Measurements from ENCODE around the gene FAM50B.
"Not testable (repeated sequence)": the region's sequence is repeated elsewhere in the genome, so short reads cannot be mapped to it uniquely, and the experiment has no call there.

FAM50B gene

DNA sequence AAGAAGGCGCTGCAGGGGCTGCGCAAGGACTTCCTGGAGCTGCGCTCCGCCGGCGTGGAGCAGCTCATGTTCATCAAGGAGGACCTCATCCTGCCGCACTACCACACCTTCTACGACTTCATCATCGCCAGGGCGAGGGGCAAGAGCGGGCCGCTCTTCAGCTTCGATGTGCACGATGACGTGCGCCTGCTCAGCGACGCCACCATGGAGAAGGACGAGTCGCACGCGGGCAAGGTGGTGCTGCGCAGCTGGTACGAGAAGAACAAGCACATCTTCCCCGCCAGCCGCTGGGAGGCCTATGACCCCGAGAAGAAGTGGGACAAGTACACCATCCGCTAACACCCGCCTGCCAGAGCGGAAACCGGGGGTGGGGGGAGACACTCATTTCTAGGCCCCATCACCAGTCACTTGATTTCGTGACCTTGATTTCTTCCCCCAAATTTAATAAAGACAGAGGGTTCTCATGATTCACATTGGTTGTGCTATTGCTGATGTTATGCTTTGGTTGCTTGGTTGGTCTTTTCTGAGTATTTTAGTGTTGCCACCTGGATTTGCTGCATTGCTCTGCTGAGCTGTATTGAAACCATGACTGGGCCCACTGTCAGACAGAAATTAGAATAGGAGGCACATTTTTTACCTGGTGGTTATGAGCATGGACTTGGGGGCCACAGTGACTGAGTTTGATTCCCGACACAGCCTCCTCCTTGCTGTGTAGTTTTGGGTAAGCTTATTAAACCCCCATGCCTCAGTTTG is 1.5 kb downstream of the FAM50B start:
- peak; percentile 39 to 44 for DNase-seq

DNA sequence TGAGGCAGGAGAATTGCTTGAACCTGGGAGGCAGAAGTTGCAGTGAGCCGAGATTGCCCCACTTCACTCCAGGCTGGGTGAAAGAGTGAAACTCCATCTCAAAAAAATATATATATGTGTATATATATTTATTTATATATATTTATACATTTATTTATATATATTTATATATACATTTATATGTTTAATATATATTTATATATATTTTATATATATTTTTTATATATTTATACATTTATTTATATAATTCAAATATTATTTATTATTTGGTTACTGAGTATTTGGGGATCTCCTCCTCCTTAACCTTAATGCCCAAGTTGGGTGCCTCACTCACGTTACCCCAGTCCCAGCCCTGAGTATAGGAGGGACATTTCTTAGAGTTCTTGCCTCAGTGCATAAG is 2.7 kb downstream of the FAM50B start:
- DNase-seq: no peak

DNA sequence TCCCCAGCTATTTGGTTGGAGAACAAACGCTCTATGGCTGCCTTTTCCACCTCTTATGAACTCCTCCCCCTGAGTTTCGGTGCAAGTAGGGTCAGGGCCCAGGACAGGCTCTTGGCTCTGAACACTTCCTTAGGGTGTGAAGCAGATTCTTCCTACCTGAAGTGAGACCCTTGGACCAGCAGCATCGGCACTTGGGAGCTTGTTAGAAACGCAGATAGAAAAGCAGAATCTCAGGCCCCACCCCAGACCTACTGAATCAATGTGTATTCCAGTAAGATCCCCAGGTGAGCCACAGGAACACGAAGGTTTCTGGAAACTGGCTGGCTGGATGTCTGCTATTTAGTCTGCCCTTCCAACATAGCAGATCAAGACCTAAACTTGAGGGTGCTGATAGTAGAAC is 3.2 kb downstream of the FAM50B start:
- no peak for DNase-seq

DNA sequence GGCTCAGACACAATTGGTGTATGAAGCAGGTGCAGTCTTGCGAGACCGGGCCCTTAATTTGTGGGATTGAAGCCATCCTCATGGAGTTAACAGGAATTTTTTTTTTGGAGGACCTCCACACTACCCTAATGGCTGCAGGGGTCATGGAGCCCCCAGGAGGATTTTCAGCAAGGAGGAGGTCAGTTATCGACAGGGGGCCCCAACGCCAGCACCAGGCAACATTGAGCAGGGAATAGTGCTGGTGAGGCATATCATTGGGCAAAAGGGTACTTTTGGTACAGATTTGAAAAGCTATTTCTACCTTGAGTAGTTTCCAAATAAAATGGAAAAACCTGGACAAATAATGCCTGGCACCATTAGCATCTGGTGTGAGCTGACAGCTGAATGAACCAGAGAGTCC is 6.7 kb downstream of the FAM50B start:
- DNase-seq: no peak

DNA sequence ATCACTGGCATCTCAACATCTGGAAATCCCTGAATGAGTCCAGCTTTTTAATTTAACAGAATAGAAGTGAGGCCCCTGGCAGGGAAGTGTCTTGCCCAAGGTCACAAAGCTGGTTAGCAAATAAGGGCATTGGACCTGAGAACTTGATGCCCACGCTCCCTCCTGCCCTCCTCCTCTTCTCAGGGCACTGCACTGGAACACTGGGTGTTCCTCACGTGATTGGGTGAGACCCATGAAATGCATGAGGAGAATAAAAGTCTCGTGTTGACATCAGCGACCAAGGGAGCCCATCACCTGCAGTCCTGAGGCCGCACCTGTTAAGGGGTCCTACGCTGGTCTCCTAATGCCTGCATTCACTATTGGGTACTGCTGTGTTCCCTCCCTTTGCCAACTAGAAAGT is 7.4 kb downstream of the FAM50B start:
- DNase-seq: no peak

DNA sequence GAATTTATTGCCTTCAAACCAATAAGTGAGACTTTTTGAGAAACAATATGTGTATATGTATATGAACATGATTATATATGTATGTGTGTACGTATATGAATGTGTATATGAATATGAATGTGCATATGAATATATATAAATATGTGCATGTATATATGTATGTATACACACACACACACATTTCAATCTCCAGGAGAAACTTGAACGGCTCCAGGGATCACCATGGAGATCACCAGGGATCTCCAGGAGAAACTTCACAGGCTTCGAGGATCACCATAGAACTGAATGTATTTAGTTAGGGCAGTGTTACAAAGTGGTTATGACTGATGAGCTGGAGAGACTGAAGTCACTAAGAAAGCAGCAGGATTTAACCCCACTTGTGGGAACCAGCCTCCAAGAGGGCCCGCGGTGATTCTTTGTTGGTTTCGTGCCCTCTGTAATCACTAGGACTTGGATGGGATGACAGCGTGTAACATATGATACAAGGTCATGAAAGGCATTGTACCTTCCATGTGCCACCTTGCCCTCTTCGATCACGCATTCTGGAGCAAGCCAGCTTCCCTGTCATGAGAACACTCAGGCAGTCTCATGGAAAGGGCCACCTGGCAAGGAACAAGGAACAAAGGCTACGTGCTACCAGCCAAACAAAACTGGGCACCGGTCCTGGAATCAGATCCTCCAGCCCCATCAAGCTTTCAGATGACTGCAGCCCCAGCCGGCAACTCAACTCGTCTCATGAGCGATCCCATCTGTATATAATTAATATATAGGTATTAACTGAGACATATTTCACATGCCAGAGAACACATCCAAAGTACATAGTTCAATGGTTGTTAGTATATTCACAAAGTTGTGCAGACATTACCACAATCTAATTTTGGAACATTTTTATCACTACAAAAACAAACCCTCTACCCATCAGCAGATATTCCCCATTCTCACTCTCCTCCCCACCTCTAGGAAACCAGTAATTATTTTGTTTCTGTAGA is 8.6 kb downstream of the FAM50B start:
- DNase-seq: no peak

DNA sequence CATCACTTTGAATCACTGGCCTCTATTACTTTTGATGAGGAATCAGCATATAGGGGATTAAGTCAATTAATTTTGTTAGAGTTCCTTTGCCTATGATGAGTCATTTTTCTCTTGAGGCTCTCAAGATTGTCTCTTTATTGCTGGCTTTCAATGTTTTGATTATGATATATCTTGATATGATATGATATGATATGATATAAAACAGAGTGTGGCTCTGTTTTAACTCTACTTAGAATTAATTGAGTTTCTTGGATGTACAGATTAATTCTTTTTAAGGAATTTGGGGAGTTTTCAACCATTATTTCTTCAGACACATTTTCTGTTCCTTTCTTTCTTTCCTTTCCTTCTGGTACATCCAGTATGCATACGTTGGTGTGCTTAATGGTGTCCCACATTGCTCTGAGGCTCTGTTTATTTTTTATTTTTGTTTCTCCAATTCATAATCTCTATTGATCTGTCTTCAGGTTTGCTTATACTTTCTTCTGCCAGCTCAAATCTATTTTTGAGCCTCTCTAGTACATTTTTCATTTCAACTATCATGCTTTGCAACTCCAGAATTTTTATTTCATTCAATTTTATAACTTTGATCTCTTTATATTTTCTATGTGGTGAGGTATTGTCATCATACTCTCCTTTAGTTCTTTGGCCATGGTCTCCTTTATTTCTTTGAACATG is 10.8 kb downstream of the FAM50B start:
- no peak for DNase-seq

DNA sequence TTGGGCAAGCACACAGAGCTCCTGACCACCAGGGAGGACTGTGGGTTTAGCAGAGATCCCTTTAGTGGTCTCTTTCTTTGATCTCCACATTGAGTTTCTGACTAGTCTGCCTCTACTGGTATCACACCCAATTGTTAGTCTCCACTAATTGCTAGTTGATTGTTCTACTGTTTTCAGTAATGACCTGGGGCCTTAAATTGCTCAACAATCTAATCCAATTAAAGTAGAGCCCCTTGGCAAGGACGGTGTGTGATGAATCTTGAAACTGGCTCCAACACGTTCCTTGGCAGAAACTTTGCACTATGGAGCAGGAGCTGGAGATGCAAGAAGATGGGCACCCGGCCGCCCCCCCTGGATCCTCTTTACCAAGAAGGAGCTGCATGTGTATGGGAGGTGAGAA is 12.3 kb downstream of the FAM50B start:
- DNase-seq: no peak

DNA sequence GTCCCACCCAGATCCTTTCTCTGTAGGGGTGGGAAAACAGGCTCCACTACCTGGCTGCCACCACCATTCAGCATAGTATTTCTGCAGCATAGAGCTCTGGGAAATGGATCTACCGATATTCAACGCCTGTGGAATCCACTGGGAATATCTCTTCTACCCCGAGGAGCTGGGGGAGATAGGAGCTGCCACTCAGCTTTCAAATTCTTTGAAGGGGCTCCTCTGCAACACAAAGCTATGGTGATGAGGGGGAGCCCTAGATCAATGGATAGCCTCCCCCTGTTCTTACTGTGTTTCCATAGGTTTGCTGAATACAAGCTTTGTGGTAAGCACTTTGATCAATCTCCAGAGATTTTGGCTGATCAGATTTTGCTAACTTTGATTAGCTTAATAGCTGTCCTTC is 12.9 kb downstream of the FAM50B start:
- DNase-seq: no peak

DNA sequence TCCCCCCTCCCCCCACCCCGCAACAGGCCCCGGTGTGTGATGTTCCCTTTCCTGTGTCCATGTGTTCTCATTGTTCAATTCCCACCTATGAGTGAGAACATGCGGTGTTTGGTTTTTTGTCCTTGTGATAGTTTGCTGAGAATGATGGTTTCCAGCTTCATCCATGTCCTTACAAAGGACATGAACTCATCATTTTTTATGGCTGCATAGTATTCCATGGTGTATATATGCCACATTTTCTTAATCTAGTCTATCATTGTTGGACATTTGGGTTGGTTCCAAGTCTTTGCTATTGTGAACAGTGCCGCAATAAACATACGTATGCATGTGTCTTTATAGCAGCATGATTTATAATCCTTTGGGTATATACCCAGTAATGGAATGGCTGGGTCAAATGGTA is 14.1 kb downstream of the FAM50B start:
- not testable (repeated sequence) for DNase-seq

DNA sequence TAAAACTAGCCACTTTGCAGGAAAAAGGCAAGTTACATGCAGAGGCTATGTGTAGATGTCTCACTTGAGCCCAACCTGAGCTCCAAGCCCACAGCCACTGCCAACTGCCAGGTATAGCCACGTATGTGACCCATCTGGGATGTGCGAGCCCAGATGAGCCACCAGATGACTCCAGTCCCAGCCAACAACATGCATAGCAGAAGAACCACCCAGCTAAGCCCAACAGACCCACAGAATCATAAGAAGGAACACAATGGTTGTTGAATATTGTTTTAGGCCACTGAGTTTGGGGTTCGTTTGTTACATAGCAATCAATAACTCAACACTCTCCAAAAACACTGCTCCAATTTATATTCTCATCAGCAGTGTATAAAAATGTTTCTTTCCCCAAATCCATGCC is 16.3 kb downstream of the FAM50B start:
- no peak for DNase-seq

DNA sequence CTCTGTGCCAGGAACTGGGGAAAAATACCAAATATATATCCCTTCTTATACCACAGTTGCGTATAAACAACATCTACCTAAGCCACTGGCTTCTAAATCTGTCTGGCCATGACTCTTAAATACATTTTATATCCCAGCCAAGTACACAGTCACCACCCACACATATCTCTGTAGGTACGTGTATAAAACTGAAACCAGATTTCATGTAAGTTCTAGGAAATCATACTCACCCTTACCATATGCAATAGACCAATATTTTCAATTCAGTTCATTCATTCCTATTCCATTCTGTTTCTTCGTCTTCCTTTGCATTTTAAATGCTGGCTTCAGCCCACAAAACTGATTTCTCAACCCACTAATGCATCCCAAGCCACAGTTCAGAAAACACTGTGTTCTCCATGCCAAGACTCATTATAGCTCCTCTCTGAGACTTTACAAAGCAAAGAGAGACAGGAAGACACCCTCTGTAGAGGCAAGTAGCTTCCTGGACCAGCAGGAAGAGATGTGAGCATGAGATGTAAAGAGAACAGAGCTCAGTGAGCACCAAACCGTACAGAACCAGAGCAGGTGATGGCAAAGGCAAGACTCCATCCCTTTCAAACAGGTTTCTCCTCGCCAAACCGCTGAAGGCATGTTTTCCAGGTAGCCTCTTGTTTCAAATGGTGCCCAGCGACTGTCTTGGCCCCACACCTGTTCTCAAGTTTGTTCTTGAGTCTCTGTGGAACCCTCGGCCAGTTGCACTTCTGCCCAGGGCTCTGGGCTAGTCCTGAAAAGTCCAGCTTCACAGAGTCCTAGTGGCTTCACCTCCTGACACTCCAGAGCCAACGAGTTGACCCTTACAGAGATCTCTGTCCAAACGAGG is 18.7 kb downstream of the FAM50B start:
- DNase-seq: no peak

DNA sequence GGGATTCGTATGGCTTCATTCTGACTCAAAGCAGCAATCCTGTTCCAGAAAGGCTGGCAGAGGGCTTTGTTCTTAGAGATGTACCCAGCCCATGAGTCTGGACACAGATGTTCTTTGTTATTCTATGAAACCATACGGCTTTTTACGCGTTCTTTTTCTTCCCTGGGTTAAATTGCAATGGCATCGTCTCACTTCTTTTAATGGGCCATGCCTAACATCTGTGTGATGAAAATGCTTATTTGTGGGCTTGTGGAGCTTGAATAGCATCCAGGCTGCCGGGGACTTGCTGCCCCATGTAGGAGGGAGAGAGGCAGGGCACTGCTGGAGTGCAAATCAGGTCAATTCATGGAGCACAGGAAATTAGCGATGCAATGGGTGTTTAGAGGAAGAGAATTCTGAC is 19.4 kb downstream of the FAM50B start:
- no peak for DNase-seq

DNA sequence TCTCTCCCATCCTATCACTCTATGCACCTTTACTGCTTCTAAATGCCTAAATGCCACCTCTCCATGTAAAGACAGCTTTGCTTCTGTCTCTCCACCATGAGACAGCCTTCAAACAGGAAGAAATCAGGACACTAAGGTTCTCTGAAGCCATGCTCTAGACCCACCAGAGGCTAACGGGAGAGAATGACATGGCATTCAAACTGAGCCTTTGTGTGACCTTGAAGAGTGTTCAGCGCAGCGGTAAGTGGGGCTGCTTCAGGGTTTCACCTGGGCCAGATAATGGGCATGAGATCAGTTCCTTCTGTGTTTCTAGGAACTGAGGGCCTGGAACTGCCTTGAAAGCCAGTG is 20.1 kb downstream of the FAM50B start:
- no peak for DNase-seq

DNA sequence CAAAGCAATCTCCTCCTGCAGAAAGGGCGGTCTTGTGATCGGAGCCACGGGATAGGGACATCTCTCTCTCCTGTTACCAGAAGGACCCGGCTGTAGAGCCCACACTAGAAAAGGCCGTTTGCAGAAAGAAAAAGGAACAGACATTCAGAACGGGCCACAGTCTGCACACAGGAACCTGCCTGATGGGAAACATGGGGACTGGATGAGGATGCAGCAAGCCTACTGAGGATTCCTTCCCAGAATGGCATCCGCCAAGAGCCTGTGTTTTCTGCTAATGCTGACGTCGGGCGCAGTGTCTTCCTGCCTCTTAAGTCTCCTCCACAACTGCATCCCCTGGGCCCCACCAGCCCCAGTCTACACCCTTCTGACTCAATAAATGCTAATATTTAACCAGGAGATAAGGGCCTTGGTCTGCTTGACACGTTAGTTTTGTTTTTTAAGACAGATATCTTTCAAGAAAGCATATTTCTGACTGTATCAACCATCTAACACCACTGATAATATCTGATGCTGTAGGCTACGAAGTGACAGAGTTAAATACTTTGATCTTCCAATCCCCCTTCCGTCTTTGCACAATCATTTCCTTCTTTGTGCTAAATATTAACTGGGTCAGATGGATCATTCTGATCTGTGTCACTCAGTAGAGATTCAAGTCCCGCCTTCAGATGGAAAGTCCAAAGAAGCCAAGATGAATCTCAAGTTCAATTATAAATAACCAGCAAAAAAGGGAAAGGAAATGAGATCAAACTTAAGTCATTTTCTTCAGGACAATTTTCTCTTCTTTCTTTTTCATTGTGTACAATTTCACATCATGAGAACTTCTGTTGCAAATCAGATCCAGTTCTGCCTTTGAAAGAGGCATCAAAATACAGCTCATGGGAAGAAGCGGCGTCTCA is 20.7 kb downstream of the FAM50B start:
- DNase-seq: no peak

DNA sequence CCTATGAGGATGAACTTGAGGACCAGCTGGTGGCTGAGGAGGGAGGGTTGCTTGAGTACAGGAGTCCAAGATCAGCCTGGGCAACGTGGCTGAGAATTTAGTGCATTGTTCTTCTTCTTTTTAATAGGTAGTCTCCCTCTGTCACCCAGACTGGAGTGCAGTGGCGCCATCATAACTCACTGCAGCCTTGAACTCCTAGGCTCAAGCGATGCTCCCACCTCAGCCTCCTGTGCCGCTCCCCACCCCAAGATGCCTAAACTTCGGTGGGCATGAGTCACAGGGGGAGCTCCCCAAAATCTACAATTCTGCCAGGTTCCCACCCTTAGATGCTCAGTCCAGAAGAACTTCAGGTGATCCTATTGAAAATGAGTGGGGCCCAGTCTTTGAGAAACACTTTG is 21.4 kb downstream of the FAM50B start:
- no peak for DNase-seq

DNA sequence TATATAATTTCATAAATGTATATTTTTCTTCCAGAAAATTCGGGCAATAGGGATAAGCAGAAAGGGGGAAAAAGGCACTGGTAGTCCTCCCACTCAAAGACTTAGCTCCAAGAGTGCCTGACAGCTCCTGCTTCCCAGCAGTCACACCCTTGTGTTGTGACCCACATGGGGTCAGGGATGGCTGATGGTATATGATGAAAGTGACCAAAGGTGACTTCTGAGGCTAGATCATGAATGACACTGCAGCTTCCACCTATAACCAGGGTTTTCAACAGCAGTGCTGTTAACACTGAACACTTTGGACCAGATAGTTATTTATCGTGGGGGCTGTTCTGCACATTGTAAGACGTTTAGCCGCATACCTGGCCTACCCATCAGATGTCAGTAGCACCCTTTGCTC is 22.3 kb downstream of the FAM50B start:
- no peak for DNase-seq

DNA sequence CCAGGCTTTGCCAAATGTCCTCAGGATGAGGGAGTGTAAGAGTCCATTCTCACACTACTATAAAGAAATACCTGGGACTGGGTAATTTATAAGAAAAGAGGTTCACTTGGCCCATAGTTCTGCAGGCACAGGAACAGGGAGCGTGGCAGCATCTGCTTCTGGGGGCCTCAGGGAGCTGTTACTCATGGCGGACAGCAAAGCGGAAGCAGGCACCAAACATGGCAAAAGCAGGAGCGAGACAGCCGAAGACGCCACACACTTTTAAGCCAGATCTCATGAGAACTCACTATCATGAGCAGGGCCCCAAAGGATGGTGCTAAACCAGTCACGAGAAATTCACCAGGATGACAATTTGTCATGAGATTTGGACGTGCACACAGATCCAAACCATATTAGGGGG is 22.8 kb downstream of the FAM50B start:
- DNase-seq: no peak

DNA sequence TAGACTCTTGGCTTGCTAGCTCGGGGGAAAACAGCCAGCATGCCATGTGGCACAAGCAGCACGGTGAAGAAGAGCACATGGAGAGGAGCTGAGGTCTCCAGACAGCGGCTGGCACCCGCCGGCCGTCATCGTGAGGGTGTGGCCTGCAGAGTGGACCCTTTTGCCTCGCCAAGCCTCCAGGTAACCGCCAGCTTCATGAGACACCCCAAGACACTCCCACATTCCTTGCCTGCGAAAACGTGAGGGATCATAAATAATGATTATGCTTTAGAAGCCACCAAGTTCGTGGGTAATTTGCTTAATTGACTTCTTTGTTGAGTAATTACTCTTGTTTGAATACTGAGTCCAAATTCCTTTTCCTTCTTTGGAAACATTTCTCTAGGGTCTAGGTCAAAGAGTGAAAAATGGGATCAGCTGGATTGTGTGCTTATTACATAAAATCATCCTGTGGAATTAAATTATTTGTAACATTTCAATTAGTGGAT is 23.2 kb downstream of the FAM50B start:
- no peak for DNase-seq

DNA sequence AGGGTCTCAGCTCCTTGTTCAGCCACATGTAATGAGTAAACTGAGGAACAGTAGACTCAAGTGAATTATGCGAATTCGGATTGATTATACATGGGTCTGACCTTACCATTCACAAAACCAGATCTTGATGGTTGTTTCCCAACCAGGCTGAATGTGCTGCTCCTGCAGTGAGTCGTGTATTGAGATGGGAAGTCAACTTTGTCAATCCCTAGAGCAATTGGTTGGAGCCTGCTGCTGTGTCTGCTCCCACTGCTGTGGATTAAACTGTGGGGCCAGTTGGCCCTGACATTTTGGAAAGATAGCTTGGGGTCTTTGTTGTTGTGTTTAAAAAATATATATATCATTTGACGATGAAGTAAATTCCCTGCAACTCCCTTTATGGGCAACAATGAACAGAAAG is 23.9 kb downstream of the FAM50B start:
- no peak for DNase-seq

DNA sequence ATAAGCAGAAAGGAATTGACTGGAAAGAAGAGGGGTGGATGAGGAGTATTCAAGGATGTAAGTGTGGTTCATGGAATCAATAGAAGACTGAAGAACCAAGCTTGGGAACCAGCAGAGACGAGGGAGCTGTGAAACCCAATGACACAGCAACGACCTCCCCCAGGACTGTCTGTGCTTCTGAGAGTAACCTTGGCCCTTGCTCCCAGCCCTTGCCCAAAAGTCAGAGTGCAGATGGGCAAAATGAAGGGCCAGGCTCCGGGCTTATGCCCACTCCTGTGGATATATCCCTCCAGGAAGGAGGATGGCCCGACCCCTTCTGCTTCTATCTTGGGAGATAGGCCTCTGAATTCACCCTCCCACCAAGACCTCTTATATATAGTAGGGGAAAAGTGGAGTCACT is 24.9 kb downstream of the FAM50B start:
- no peak for DNase-seq

DNA sequence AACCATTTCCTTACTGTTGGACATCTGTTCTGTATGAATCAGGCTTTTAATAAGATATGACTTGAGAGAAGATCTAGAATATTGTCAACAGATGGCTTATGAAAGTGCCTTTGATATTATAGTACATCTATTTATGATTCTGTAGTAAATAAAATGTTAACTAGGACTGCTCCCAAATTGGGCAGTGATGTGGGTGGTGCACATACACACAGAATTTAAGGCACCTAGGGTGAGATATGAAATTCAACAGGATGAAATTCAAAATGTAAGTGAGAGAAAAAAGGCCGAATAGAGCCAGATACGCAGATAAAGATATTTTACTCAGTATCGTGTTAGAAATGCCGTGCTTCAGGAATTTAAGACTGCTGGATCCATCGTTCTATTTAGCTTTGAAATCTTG is 26.3 kb downstream of the FAM50B start:
- DNase-seq: no peak

Measured in stimulated activated CD4-positive, alpha-beta T cell treated with anti-CD3 and anti-CD28 coated beads, Interleukin-2, amount 100 ng/mL, for 48 hours (primary cell).